Activated T-helper 9 cell treated with anti-CD3 and anti-CD28 coated beads, Interleukin-2, amount 50 U/mL, for 16 hours (primary cell): ENCODE results near the gene CRB1.

Experiments used
- DNase-seq: peaks from one replicate; pipeline ENCODE4 v3.0.0-alpha.2; 2020; ENCODE audit warnings: low read depth

Gene CRB1

GRCh38 chr1:197351821-197352440, 83.9 kb downstream of the CRB1 start:
- DNase-seq = no peak

DNA sequence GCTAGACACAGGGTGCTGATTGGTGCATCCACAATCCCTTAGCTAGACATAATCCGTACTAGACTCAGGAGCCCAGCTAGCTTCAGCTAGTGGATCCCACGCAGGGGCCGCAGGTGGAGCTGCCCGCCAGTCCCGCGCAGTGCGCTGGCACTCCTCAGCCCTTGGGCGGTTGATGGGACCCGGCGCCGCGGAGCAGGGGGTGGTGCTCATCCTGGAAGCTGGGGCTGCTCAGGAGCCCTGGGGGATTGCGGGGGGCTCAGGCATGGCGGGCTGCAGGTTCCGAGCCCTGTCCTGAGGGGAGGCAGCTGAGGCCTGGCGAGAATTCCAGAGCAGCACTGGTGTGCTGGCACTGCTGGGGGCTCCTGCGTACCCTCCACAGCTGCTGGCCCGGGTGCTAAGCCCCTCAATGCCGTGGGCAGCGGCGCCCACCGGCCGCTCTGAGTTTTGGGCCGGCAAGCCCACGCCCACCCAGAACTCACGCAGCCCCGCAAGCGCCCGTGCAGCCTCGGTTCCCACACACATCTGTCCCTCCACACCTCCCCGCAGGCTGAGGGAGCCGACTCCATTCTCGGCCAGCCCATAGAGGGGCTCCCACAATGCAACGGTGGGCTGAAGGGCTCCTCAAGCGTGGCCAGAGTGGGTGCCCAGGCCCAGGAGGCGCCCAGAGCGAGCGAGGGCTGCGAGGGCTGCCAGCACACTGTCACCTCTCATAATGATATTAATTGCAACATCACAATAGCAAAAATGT, 87.4 kb downstream of the CRB1 start:
- DNase-seq = no peak

DNA sequence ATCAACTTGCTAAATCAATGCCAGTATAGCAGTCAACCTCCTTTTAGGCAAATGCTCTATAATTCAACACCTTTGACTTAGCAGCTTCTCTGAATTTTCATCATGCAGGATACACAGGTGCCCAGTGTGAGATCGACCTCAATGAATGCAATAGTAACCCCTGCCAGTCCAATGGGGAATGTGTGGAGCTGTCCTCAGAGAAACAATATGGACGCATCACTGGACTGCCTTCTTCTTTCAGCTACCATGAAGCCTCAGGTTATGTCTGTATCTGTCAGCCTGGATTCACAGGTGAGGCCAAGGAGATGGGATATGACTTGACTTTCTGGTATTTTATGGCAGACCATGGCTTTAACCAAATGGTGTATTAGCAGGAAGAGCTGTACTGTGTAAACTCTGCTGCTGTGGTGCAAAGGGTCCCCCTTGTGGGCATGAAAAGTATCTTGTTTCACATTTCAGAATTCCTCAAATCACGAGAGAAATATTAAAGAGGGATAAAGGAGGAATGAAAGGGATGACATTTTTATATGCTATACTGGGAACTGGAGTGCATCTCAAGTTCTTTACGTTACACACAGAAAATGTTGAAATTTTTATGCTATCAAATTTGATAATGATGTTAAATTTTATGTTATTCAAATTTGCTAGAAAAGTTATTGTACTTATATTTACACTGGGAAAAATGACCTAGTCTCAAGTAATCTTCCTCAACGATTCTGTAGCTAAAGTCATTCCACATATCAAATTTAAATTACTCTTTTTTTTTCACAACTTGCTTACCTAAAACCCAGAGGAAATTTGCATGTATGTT, 88.9 kb downstream of the CRB1 start:
- DNase-seq = no peak

GRCh38 chr1:197358959-197359358, 90.9 kb downstream of the CRB1 start:
- no peak for DNase-seq

DNA sequence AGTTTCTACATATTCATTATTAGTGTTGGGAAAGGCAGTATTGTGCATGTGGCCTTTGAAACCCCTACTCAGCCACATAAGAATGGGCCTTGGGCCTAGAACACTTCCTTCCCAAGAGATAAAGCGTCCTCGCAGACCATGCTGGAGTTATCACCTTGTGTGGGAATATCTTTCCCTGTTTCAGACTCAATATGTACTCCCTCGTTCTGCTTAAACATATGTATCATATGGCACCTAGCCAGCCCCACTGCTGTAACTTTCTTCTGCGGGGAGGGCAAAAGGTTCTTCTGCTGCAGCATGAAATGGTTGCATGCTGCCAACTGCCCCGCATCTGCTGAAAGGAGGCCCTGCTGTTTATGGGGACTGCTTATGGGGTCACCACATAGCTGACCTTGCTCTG, 92.0 kb downstream of the CRB1 start:
- DNase-seq = no peak

DNA sequence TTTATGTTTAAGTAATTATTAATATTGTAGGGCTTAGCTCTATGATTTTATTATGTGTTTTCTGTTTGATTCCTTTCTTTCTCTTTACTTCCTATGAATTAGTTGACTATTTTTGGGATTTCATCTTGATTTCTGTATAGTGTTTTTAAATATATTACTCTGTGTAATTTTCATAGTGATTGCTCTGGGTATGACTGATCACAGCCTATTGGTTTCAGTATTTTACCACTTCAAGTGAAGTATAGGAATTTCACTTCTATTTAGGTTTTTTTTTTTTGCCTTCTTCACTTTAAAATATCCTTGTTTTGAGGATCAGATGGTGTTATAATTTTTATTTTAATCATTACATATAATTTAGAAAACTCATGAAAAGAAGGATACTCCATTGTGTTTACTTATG, 94.8 kb downstream of the CRB1 start:
- no peak for DNase-seq

DNA sequence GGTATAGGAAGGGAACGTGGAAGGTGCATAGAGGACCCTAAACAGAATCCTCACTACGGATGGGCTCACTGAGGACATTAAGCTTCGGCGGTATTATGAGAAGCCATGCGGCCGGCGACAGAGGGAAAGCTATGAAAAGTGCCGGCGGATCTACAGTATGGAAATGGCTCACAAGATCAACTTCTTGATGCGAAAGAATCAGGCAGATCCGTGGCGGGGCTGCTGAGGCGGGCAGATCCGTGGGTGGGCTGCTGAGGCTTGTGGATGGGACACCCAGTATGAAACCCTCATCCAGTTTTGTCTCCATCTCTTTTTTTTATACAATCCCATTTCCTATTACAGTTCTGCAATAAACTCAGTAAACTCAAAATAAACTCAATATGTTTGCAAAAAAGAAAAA, 95.8 kb downstream of the CRB1 start:
- DNase-seq = no peak

- no peak for DNase-seq
These were observed 98.9 kb downstream of the CRB1 start for GRCh38 chr1:197366996-197367395.

- DNase-seq = no peak
These were observed 99.6 kb downstream of the CRB1 start for GRCh38 chr1:197367627-197368026.

DNA sequence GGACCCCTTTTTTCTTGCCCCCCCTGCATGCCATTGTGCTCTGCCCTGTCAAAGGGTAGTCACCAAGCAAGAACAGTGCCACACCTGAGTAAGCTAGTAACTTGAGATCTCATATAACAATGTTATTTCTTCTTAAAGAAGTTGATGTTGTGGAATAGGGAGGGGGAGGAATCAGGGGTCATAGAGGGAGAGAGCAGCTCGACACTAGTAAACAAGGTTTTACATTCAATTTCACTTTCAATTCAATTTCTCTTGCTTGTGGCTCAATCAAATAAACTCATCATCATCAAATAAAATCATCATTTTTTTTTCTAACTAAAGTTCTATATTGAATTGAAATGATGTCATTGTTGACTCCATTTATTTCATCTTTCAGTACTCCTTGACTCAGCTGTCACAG, 106.4 kb downstream of the CRB1 start:
- no peak for DNase-seq

DNA sequence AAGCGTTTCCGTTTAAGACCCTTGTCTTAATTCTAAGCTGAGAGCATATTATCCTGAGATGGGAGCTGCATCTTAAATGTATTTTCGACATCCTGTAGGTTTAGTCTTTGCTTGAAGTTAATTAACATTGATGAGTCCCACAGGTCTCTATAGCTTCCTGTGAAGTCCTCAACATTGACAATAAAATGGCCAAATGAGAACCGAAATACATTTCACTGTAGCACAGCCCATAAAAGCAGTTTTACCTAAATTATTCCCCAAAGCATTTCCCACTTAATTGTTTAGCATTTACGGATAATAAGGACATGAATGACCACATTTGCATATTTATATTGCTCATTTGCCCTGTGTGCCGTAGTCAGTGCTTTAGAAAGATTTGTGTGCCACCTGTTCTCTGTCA, 116.4 kb downstream of the CRB1 start:
- DNase-seq = no peak

DNA sequence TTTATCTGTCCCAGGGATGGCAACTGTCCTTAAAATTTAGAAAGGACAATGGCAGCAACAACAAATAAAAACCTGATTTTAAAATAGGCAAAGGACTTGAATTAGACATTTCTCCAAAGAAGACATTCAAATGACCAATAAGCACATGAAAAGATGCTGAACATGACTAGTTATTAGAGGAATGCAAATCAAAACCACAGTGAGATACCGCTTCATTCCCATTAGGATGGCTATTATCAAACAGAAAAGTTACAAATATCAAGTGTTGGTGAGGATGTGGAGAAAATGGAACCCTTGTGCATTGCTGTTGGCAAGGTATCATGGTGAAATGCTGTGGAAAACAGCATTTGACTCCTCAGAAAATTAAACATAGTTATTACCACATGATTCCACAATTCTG, 120.7 kb downstream of the CRB1 start:
- no peak for DNase-seq

- DNase-seq = no peak
These were observed 122.8 kb downstream of the CRB1 start for GRCh38 chr1:197390856-197391255.

GRCh38 chr1:197391303-197392226, 123.5 kb downstream of the CRB1 start:
- no peak for DNase-seq

DNA sequence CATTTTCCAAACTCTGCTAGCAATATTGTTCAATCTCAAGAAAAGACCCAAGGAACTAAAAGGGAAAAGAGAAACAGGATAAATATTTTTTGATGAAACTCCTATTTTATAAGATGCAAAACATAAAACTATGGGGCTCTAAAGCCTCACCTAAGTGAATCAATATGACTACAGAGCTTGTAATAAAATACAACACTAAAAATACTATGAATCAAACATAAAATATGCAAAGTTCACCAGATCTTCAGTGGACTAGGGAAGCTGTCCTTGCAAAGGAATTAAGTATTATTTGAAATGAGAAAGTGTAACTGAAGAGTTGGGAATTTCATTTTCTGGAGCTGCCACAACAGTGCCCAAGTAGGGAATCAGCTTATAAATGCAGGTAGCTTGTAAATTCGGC, 124.5 kb downstream of the CRB1 start:
- DNase-seq = no peak

- no peak for DNase-seq
These were observed 125.1 kb downstream of the CRB1 start for GRCh38 chr1:197393105-197393504.

DNA sequence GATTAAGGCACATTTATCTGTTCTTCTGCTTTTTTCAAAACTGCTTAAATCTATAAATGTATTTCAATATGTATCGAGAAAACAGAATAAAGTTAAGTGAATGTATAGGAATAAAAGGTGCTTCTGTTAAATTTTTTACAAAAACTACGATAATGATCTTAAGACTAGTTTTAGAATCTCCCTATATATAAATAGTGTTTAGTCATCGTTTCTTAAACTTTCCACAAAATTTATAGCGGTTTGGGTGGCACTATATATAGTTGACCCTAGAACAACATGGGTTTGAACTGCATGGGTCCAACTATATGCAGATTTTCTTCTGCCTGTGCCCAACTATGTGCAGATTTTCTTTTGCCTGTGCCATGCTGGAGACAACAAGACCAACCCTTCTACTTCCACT, 125.7 kb downstream of the CRB1 start:
- DNase-seq = no peak

DNA sequence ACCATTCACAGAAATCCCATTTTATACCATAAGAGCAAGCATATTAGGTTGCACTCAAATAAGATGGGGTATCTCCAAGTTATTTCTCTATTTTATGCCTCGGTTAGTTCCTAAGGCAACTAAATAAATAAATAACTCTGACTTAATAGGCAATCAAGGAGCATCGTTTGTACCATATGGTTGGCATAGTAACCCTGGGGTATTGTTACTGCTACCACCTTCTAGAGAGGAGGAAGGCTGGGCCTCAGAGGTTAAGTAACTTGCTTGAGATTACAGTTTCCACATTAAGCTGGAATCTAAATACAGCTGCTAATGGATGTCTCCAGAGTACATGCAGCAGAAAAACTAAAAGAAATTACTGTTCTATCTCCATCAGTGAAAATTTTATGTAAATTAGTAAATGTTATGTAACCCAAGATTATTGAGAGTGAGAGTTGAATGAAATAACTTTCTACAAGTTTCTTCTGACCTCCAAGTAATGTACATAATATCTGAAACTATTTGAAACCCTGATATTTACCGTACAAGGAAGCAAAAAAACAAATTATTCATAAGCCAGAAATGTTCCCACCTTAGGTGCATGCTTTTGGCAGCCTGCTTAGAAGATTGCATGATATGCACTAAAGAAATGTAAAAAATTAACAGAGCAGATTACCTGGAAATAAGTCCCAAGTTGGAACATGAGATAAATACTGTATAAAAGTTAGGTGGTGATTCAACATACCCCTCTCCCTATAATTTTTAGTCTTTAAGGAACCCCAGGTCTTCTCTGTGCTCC, 127.0 kb downstream of the CRB1 start:
- no peak for DNase-seq

- DNase-seq = no peak
These were observed 129.8 kb downstream of the CRB1 start for GRCh38 chr1:197397895-197398294.

GRCh38 chr1:197399755-197400521, 131.9 kb downstream of the CRB1 start:
- DNase-seq = no peak

GRCh38 chr1:197400522-197400902, 132.5 kb downstream of the CRB1 start:
- no peak for DNase-seq
